Right forelimb (tissue), 1 donor: ENCODE data around the gene ZNF277.

ENCODE experiments used
- DNase-seq: peaks from one replicate; pipeline ENCODE4 v3.0.0-alpha.2; 2018

Gene ZNF277

GRCh38 chr7:112185005-112185834 is 21.3 kb upstream of the ZNF277 start:
- no peak for DNase-seq

DNA sequence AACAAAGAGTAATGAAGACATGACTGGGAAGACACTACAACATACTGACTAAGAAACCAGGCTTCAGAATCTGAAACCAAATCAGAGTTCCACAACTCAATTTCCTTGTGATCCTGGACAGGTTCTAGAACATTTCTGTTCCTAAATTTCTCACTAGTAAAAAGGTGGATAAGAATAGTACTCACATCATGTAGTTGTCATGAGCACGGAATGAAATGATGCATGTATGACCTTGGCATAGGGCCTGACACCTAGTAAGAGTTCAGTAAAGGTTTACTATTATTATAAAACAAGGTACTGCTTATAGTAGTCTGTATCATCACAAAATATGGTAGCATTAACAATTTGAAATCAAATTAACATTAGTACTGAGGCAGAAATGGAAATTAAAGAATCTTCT is 20.2 kb upstream of the ZNF277 start:
- DNase-seq, result no peak

DNA sequence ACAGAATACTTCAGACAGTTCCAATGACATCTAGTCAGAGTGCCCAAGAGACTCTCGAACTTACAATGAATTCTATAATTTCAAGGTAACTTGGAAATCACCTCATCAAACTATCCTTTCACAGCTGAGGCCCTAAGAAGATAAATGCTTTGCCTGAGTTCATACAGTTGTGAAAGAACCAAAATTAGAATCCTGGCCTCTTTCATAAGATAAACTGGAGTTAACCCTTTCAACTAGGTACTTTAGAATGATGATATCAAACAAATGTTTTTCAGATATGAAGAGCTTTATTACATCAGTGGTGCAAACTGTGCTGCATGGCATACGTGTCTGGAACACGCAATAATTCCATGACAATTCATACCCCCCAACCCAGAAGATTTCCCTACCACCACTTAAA is 18.2 kb upstream of the ZNF277 start:
- DNase-seq, result no peak

GRCh38 chr7:112189691-112190090 is 16.8 kb upstream of the ZNF277 start:
- DNase-seq, result no peak

DNA sequence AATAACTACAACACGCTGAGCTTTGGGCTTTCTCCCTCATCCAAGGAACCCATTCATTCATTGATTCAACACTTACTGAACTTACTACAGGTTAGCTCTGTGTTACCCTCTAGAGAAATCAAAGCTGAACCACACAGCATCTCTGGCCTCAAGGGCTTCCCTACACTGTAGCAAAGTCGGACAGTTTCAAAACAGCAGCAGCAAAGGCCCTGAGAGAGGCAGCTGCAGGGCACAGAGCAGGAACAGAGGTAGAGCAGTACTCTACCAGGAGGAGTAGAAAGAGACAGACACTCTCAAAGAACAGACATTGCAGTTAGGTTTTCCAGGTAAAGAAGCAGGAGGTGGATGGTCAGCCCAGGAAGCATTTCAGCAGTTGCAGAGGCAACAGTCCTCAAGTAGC is 16.4 kb upstream of the ZNF277 start:
- DNase-seq, result no peak

GRCh38 chr7:112192236-112193154 is 14.0 kb upstream of the ZNF277 start:
- DNase-seq, result no peak

DNA sequence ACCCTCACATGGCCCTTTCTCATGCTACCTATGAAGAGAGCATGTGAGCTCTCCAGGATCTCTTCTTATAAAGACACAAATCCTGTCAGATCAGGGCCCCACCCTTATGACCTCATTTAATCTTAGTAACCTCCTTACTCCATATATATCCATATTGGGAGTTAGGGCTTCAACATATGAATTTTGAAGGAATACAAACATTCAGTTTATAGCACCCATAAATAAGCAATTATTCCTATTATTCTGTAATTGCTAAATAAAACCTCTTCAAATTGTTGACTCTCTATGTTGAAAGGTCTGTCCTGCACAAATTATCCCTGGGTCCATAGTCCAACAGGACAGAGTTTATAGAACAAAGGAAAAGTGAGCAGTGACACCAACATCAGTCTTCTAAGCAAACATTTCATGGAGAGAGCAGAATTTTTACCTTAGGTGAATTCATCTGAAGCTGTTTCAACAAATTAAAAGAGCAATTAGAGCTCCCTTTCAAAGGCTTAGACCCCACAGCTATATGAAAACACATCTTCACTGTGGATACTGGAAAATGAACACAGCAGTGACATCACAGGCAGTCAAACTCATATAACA is 12.5 kb upstream of the ZNF277 start:
- no peak for DNase-seq

DNA sequence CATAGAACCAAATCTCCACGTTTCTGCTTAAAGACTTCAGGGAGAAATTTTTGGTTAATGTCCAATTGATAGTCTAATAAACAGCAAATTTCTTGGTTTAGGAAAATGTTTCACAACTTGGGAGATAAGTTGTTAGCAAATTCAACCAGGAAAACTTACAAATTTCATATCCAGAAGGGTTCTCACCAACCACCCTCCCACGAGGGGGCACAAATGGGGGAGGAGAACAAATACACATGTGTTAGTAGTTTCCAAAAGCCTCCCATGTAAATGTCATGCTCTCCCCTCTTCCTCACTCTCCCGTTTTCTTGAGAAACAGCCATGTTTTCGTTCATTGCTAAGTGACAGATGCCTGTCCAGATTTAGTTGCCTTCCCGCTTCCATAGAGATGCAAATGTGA is 10.8 kb upstream of the ZNF277 start:
- DNase-seq, result no peak

DNA sequence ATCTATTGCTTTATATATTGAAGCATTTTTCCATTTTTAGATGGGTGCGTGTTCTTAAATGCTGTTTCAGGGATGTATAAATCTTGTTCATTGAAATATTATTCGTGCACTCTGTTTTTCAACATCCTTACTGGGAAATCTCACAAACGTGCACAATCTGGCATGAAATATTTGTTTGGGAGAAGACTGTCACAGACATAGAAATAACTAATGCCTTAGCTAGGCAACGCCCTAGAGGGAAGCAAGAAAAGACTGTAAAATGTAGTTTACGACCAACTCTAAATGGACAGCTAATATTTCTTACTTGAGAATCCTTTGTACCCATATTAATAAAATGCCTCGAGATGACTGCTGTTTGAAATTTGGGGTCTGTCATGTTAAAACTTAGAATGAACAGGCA is 9.2 kb upstream of the ZNF277 start:
- DNase-seq, result no peak

- no peak for DNase-seq
Measured at GRCh38 chr7:112199035-112199655, 7.3 kb upstream of the ZNF277 start.

- DNase-seq, result no peak
Measured at GRCh38 chr7:112199672-112200071, 6.8 kb upstream of the ZNF277 start.

- no peak for DNase-seq
Measured at GRCh38 chr7:112201411-112201810, 5.1 kb upstream of the ZNF277 start.

DNA sequence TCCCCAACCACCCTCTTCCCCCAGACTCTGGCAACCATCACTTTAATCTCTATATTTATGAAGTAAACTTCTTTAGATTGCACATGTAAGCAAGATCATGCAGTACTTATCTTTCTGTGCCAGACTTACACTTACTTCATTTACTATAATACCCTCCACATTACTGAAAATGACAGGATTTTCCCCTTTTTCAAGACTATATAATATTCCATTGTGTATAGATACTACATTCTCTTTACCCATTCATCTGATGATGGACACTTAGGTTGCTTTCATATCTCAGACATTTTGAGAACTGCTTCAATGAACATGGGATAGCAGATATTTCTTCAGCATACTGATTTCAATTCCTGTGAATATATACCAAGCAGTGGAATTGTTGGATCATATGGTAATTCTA is 4.7 kb upstream of the ZNF277 start:
- DNase-seq, result no peak

DNA sequence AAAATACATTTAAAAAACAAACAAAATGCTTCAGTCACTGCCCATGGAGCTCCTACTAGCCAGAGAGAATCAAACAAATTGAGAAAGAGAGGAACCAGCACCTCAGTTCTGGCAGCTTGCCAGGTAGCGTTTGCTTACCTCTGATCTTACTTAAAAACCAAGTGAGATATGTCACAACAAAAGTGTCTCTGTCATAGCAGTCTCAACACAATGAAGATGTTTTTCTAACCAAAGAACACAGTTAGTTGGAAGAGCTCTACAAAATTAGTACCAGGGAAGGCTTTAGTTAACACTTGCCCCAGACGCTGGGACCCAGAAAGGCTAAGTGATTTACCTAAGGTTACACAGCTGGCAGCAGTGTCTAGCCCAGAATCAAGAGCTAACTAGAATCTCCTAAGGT is 3.7 kb upstream of the ZNF277 start:
- no peak for DNase-seq

DNA sequence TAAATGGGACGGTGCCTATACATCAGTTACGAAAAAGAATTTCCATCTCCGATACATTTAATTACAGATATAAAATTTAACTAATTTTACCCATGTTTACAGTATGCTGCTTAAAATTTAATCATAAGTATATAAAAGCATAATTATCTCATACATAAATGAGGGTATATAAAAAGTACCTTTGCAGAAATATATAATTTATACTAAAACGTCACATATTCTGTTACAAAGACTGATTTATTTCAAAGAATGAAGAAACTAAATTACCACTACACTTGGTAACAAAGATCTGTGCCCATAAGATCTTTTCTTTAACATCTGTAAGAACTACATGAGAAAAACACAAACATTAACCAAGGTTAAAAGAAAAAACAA is 3.1 kb upstream of the ZNF277 start:
- no peak for DNase-seq

DNA sequence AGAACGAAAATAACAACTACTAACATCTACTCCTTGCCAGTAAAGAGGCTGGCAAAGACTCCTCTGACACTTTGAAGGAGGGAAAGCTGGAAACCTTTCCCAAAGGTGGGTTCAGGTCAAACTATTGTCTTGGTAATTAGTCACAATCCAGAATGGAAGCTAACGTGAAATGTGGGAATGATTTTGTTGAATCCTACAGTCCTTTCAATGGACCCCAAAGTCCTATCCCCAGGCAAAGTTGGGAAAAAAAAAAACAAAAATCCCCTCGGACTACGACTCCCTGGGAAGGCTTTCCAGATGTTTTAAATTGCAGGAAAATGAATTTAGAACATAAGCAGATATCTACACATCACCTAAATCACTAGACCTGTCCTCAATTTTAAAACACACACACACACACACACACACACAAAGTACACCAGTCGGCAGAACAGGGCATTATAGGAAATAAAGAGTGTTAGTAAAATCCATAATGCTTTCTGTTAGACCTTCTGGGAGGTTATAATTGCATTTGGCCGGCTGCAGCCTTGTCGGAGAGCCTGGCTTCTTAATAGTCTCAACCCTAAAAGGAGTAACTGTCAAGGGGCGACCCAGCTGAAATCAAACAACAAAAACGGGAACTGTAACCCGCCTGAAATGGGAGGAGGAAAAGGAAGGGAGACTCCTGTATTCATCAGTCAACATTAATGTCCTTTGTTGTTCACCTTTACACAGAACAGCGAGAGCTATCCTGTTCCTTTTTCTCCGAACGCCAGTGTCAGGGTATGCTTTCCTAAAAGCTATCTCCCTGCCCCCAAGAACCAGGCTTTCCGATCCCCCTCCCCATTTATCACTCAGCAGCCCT is 1.8 kb upstream of the ZNF277 start:
- DNase-seq, result peak; percentile 59

GRCh38 chr7:112205343-112206237 is 905 bp upstream of the ZNF277 start:
- peak; percentile 85 for DNase-seq

DNA sequence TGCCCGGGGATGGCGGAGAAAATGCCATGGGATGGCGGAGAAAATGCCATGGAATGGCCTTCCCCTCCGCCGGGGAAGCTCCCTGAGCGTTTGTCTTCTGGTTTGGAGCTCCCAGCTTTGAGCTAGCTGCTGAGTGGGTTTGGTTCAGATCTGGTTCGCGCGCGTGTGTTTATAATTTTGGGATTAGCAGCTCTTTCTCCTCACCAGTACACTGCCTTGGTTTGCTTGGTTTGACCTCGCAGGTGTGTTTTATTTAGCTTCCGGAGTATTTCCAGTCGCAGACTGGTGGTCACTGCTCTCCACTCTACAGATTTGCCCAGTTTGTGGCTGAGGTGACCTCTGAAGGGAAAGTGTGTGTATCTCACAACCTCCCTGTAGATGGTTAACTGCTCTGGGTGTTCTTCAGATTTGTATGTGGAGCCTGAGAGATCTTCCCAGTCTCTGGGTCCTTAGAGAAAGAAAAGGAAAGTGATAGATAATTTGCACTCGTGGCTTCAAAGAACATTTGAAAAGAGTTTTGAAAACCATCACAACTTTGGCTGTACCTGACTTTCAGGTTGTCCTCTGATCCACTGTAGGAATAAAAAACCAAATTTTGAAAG is 597 bp downstream of the ZNF277 start:
- no peak for DNase-seq

DNA sequence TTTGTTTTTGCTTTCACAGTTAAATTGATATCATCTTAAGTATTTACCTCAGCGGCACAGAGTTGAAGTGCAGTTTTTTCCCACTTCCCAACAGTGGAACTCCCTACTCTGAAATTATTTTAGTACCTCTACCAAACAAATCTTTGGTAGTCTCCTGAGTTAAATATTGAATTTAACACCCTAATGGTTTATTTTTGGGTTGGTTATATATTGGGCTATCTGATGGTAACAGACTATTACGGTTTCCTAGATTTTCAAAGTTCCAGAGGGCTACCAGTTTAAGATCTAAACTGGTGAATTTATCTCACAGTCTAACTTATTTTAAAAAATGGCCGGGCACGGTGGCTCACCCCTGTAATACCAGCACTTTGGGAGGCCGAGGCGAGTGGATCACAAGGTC is 1.3 kb downstream of the ZNF277 start:
- DNase-seq, result no peak

DNA sequence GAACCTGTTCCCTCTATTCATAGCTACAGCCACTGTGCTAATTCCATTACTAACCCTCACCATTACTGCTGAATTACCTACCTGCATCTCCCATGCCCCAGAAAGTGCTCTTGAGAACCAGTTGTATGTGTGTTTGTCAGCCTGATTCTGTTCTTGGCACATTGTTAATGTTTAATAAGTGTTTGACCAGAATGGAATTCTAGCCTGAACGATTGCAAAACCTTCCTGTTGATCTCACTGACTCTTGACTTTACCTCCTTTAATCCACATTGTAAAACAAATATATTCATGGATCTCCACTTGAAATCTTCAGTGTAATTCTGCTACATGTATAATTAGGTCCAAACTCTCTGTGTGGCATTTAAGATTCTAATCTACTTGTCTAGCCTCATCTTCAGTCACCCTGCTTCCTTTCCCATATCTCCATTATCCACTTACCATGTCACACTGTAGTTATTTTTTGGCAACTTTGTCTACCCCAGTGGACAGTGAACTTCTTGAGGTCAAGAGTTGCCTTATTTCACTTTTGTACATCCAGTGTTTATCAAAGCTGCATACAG is 4.9 kb downstream of the ZNF277 start:
- no peak for DNase-seq
